Mucosa of descending colon (tissue), 3 donors: Measurements from ENCODE around the gene CDK14. TPM values are rescaled to one million over a fixed set of nuclear protein-coding genes. Genes with fewer than 3 reads are reported as not detected.

Experiments
- ATAC-seq: fragments of 200-7000 bp; cut with Tn5 transposase; one replicate; pipeline ENCODE4 v1.9.1; 2020; ENCODE audit warnings: mild to moderate bottlenecking, moderate library complexity
- DNase-seq, 3 donors: peaks; one replicate each; pipeline ENCODE4 v3.0.0-alpha.2; 2020
- H3K36me3 ChIP-seq: fragments of 200-600 bp; one replicate; pipeline ENCODE4 v1.8.0; 2021; ENCODE audit warnings: low read depth, mild to moderate bottlenecking
- H3K4me1 ChIP-seq: fragments of 200-600 bp; one replicate; pipeline ENCODE4 v1.8.0; 2021; ENCODE audit warnings: low read depth, mild to moderate bottlenecking
- H3K4me3 ChIP-seq: fragments of 200-600 bp; one replicate; pipeline ENCODE4 v1.8.0; 2021; ENCODE audit warnings: mild to moderate bottlenecking
- H3K9me3 ChIP-seq: fragments of 200-600 bp; one replicate; pipeline ENCODE4 v1.8.0; 2021; ENCODE audit warnings: mild to moderate bottlenecking
- CTCF ChIP-seq: fragments of 200-600 bp; IDR thresholded peaks from one replicate; pipeline ENCODE4 v1.8.0; 2022; ENCODE audit warnings: antibody characterized with exemption, mild to moderate bottlenecking
- intact Hi-C, 2 donors: fragments of 100-400 bp; cut with DNase I in 1 of 2; cut with micrococcal nuclease in 1 of 2; formaldehyde crosslinking; loops; one replicate each; pipeline versions ENCODE4 v1.11.0 to v1.11.1; 2022; cut with DNase I, micrococcal nuclease
- total RNA-seq, 3 donors: library from RNA; stranded (reverse); fragmentation: NEBNext Ultra II Directional in 2 of 3; extraction: Animal tissue kit (Norgen Biotek cat#: 25700) in 2 of 3; gene quantifications; one replicate each; pipeline versions ENCODE4 v1.2.1 to v1.2.4, GENCODE V29; 2021 to 2023
- donor health status: DM: no; HTN: no; CAD: no; lungs with moderate emphysema.
- donor health status: DM: no; HTN: no; CAD: no.
- donor health status: DM: no; HTN: yes; CAD: no.

The CDK14 gene
- total RNA-seq, 3 donors from 2014 or later = 5.4 to 24.4 (median 5.6) TPM

GRCh38 chr7:90843472-90843871 is 247.4 kb downstream of the CDK14 start:
- H3K9me3 ChIP-seq = peaks cover under 1% of the 10 kb centered on the region
- TF ChIP-seq CTCF = no peak
- H3K4me1 ChIP-seq = no peaks in the 10 kb centered on the region
- DNase-seq (no peak), ATAC-seq (no peak)
- H3K36me3 ChIP-seq = no peaks in the 10 kb centered on the region
- H3K4me3 ChIP-seq = no peak overlapping the region
- intact Hi-C loops = no loop called here

- DNase-seq = no peak
- intact Hi-C loops = no loop called here
- H3K4me1 ChIP-seq = no peaks in the 10 kb centered on the region
- H3K4me3 ChIP-seq = no peak overlapping the region
- ATAC-seq = no peak
- no peaks in the 10 kb centered on the region for H3K9me3 ChIP-seq
- TF ChIP-seq CTCF = no peak
- H3K36me3 ChIP-seq = no peaks in the 10 kb centered on the region
Observed at GRCh38 chr7:90844421-90844820, 248.3 kb downstream of the CDK14 start.

GRCh38 chr7:90846192-90846591 is 250.1 kb downstream of the CDK14 start:
- Histone ChIP-seq H3K4me3 (no peak overlapping the region), H3K9me3 (no peaks in the 10 kb centered on the region), H3K4me1 (no peaks in the 10 kb centered on the region), H3K36me3 (no peaks in the 10 kb centered on the region)
- DNase-seq (no peak), ATAC-seq (no peak)
- no peak for TF ChIP-seq CTCF
- intact Hi-C loops = no loop called here

GRCh38 chr7:90850066-90850465 is 253.9 kb downstream of the CDK14 start:
- Histone ChIP-seq H3K4me1 (no peaks in the 10 kb centered on the region), H3K36me3 (no peaks in the 10 kb centered on the region), H3K4me3 (no peak overlapping the region), H3K9me3 (no peaks in the 10 kb centered on the region)
- intact Hi-C loops = no loop called here
- ATAC-seq (no peak), DNase-seq (no peak)
- TF ChIP-seq CTCF = no peak

GRCh38 chr7:90850471-90850870 is 254.3 kb downstream of the CDK14 start:
- Histone ChIP-seq H3K9me3 (no peaks in the 10 kb centered on the region), H3K4me3 (no peak overlapping the region), H3K4me1 (no peaks in the 10 kb centered on the region), H3K36me3 (no peaks in the 10 kb centered on the region)
- DNase-seq (no peak), ATAC-seq (no peak)
- TF ChIP-seq CTCF = no peak
- intact Hi-C loops = no loop called here

GRCh38 chr7:90853205-90853604 is 257.1 kb downstream of the CDK14 start:
- no peak for ATAC-seq
- no peak for TF ChIP-seq CTCF
- intact Hi-C loops = no loop called here

More at GRCh38 chr7:90853205-90853604, 257.1 kb downstream of the CDK14 start:
- no peak for DNase-seq
- no peaks in the 10 kb centered on the region for H3K4me1 ChIP-seq
- no peaks in the 10 kb centered on the region for H3K9me3 ChIP-seq
- H3K4me3 ChIP-seq = no peak overlapping the region
- no peaks in the 10 kb centered on the region for H3K36me3 ChIP-seq
